GM08714 (cell line): ENCODE results near the gene ST6GALNAC4.

Experiments
- H3K4me3 ChIP-seq: fragments of 200-500 bp; sonication (Bioruptor generic); 2 replicates; pipeline ENCODE4 v1.5.1; 2014; ENCODE audit warnings: mild to moderate bottlenecking, low read length, inconsistent platforms
- ZNF274 ChIP-seq: IDR thresholded peaks from 2 replicates; pipeline ENCODE4 v1.6.1; 2012; ENCODE audit warnings: mild to moderate bottlenecking, low read depth, low read length

The ST6GALNAC4 gene

DNA sequence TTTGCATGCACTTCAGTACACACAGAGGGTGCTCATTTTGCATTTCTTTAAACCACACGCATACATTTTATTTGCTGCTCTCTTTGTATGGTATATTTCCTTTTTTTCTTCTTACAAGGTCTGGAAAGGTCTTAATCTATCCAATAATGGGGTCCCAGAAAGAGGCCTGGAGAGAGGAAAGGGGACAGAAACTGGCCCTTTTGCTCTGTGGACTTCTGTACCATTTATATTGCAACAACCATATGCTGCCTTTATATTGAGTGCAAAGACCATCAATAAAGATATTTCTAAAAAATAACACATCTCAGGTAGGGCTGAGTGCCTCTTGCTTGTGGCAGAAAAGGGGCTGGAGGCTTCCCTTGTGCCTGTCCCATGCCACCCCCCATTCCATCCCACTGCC, 36.3 kb upstream of the ST6GALNAC4 start:
- TF ChIP-seq ZNF274 = no peak
- no peak overlapping the region for H3K4me3 ChIP-seq

- H3K4me3 ChIP-seq = no peak overlapping the region
- no peak for TF ChIP-seq ZNF274
Observed at GRCh38 chr9:127950513-127951289, 33.9 kb upstream of the ST6GALNAC4 start.

- no peak overlapping the region for H3K4me3 ChIP-seq
- no peak for TF ChIP-seq ZNF274
Observed at GRCh38 chr9:127949827-127950512, 33.1 kb upstream of the ST6GALNAC4 start.

DNA sequence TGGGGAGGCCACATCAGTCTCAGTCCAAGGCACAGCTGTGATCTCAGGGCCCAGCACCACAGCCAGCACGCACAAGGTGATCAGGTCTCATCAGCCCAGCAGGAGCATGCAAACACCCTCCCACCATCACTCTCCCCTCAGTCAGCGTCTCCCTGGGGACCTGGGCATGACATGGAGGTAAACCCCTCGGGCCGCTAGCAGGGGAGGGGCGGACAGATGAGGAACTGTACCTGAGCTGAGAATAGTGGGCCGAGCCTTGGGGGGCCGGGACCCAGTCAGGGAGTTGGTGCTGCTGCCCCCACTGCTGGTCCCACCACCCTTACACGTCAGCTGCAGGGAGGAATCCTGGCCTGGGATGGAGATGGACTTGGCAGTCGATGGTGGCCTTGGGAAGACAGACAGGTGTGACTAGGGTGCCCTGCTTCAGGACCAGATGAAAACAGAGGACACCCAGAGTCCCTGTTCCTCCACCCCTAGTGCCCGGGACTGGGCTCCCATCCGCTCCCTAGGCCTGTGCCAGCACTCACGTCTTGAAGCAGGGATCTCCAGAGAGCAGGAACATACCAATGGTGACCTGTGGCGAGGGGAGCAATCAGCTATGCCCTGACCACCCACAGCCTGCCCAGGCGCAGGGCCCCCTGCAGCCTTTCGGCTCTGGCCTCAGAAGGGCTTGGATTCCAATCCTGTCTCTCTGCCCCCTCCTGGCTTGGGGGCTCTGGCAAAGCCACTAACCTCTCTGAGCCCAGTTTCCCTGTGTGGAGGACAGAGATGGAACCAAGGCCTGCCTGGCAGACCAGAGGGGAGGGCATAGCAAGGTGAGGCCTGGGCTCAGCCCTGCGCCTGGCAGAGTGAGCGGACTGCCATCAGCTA, 31.2 kb upstream of the ST6GALNAC4 start:
- no peak for TF ChIP-seq ZNF274
- H3K4me3 ChIP-seq = no peak overlapping the region

GRCh38 chr9:127946728-127947127, 29.9 kb upstream of the ST6GALNAC4 start:
- H3K4me3 ChIP-seq = no peak overlapping the region
- TF ChIP-seq ZNF274 = no peak

DNA sequence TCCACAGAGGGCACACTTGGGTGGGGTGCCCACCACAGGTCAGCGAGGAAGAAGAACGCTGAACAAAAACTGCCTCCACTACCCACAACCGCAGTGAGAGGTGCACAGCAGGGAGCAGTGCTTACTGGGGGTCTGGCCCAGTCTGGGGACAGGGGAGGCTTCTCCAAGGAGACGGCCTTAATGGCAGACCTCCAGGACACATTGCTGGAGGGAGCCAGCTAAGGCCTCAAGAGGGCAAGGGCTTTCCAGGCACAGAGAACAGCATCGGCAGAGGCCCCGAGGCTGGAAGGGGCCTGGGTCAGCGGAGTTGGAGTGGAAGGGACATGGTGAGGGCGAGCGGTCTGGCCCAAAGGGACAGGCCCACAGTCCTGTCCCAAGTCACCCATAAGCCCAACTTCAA, 29.1 kb upstream of the ST6GALNAC4 start:
- no peak for TF ChIP-seq ZNF274

GRCh38 chr9:127945338-127945737, 28.5 kb upstream of the ST6GALNAC4 start:
- TF ChIP-seq ZNF274 = no peak
- no peak overlapping the region for H3K4me3 ChIP-seq

More for the DNA sequence above, 29.1 kb upstream of the ST6GALNAC4 start:
- no peak overlapping the region for H3K4me3 ChIP-seq

- no peak overlapping the region for H3K4me3 ChIP-seq
- TF ChIP-seq ZNF274 = no peak
Observed at GRCh38 chr9:127944586-127945218, 27.9 kb upstream of the ST6GALNAC4 start.

GRCh38 chr9:127943731-127944144, 26.9 kb upstream of the ST6GALNAC4 start:
- no peak overlapping the region for H3K4me3 ChIP-seq
- no peak for TF ChIP-seq ZNF274

DNA sequence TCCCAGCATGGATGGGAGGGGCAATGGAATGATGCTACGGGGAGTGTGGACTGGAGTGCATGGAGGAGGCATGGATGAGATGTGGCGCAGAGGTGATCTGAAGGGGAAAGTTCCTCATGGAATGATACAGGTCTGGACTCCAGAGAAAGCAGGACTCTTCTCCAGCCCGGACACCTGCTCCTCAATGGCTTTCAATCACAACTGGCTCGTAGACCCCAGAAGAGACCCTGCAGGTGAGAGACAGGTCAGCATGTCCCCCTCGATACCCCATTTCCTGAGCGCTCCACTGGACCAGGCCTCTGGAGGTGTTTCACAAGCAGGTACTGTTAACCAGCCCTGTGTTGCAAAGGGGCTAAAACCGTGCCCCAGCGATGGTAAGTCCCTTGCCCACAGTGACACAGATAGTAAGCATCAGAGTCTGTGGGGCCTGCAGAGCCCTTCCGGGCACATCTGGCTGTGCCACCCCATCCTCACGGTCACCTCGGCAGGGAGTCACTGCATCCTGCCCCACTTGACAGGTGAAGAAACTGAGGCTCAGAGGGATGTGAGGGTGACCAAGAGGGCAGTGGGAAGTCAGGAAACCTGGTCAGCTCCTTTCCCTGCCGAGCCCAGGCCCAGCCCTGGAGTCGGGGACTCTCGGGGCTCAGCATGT, 26.3 kb upstream of the ST6GALNAC4 start:
- no peak for TF ChIP-seq ZNF274
- H3K4me3 ChIP-seq = no peak overlapping the region

- no peak overlapping the region for H3K4me3 ChIP-seq
- no peak for TF ChIP-seq ZNF274
Observed at GRCh38 chr9:127942216-127943010, 25.6 kb upstream of the ST6GALNAC4 start.

GRCh38 chr9:127941961-127942215, 25.0 kb upstream of the ST6GALNAC4 start:
- TF ChIP-seq ZNF274 = no peak

GRCh38 chr9:127941062-127941960, 24.5 kb upstream of the ST6GALNAC4 start:
- H3K4me3 ChIP-seq = no peak overlapping the region
- TF ChIP-seq ZNF274 = no peak

More at GRCh38 chr9:127941961-127942215, 25.0 kb upstream of the ST6GALNAC4 start:
- H3K4me3 ChIP-seq = no peak overlapping the region
